H1 (cell line): Measurements from ENCODE around the gene AGGF1.
"Not testable (repeated sequence)": the region's sequence is repeated elsewhere in the genome, so short reads cannot be mapped to it uniquely, and the experiment has no call there.

Source experiments
- CEBPB ChIP-seq: IDR thresholded peaks from 2 replicates; pipeline ENCODE4 v1.6.1; 2012; ENCODE audit warnings: low read depth, low read length
- CHD1 ChIP-seq: IDR thresholded peaks from 2 replicates; pipeline ENCODE4 v1.6.1; 2012; ENCODE audit warnings: low read depth, low read length, improper control_type of control experiment
- EZH2 ChIP-seq: fragments of 200-600 bp; sonication (generic); IDR thresholded peaks from 2 replicates; pipeline ENCODE4 v1.7.1; 2012; ENCODE audit warnings: low read depth, mild to moderate bottlenecking, moderate library complexity, low read length, inconsistent platforms; ENCODE audit not compliant: severe bottlenecking
- GABPA ChIP-seq: IDR thresholded peaks from 2 replicates; pipeline ENCODE4 v1.6.1; 2011; ENCODE audit warnings: mild to moderate bottlenecking, low read length, moderate library complexity, borderline replicate concordance; ENCODE audit not compliant: insufficient read depth
- HDAC2 ChIP-seq, 2 experiments: fragments of 300-600 bp in 1 of 2; sonication (generic) in 1 of 2; IDR thresholded peaks; 2 replicates each; pipeline ENCODE4 v1.6.1; 2011 to 2012; ENCODE audit warnings: low read depth in 2 of 2, low read length in 2 of 2, mild to moderate bottlenecking in 2 of 2, moderate library complexity in 2 of 2, borderline replicate concordance in 1 of 2, inconsistent platforms in 1 of 2
- POLR2A ChIP-seq, 2 experiments: IDR thresholded peaks; 1 replicate in 1 of 2; 2 replicates in 1 of 2; pipeline ENCODE4 v1.6.1; 2011; ENCODE audit warnings: low read depth in 2 of 2, low read length in 2 of 2, mild to moderate bottlenecking in 2 of 2; ENCODE audit errors: control extremely low read depth in 1 of 2
- RFX5 ChIP-seq: IDR thresholded peaks from 2 replicates; pipeline ENCODE4 v1.6.1; 2011; ENCODE audit warnings: low read depth, low read length, improper control_type of control experiment, borderline replicate concordance
- YY1 ChIP-seq: IDR thresholded peaks from 2 replicates; pipeline ENCODE4 v1.6.1; 2011; ENCODE audit warnings: low read depth, mild to moderate bottlenecking, low read length
- ZNF274 ChIP-seq: IDR thresholded peaks from 2 replicates; pipeline ENCODE4 v1.7.0; 2012; ENCODE audit warnings: low read length, borderline replicate concordance; ENCODE audit errors: extremely low read depth
- TF ChIP-seq, protein P1 (sequence below), 3 experiments: IDR thresholded peaks; 1 replicate in 2 of 3; 2 replicates in 1 of 3; pipeline versions ENCODE4 v1.5.1 to v1.6.1; 2011; ENCODE audit warnings: low read length in 3 of 3, mild to moderate bottlenecking in 3 of 3, inconsistent platforms in 2 of 3, low read depth in 1 of 3, moderate library complexity in 1 of 3; ENCODE audit not compliant: insufficient read depth in 1 of 3; ENCODE audit errors: control extremely low read depth in 1 of 3
- TF ChIP-seq, protein P2 (sequence below): IDR thresholded peaks from 2 replicates; pipeline ENCODE4 v1.6.1; 2012; ENCODE audit warnings: low read length, inconsistent platforms
- TF ChIP-seq, protein P3 (sequence below): IDR thresholded peaks from 2 replicates; pipeline ENCODE4 v1.6.1; 2011; ENCODE audit warnings: low read depth, mild to moderate bottlenecking, low read length; ENCODE audit not compliant: insufficient read depth

DNA sequence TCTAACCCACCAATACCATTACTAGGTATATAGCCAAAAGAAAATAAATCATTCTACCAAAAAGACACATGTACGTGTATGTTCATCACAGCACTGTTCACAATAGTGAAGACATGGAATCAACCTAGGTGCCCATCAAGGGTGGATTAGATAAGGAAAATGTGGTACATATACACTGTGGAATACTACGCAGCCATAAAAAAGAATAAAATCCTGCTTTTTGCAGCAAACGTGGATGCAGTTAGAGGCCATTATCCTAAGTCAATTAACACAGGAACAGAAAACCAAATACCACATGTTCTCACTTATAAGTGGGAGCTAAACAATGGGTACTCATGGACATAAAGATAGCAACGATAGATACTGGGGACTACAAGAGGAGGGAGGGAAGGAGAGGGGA lies 32.0 kb upstream of the AGGF1 start:
- TF ChIP-seq CEBPB; GABPA; EZH2; POLR2A (IDR thresholded peaks at IDR 0.05; ENCODE audit: control extremely low read depth in 1 of 2, low read depth in 2 of 2, low read length in 2 of 2); HDAC2 (IDR thresholded peaks at IDR 0.05; ENCODE audit: borderline replicate concordance in 1 of 2, low read depth in 2 of 2, low read length in 2 of 2); YY1; CHD1; RFX5; ZNF274: not testable (repeated sequence)
- TF ChIP-seq, protein P1, sequence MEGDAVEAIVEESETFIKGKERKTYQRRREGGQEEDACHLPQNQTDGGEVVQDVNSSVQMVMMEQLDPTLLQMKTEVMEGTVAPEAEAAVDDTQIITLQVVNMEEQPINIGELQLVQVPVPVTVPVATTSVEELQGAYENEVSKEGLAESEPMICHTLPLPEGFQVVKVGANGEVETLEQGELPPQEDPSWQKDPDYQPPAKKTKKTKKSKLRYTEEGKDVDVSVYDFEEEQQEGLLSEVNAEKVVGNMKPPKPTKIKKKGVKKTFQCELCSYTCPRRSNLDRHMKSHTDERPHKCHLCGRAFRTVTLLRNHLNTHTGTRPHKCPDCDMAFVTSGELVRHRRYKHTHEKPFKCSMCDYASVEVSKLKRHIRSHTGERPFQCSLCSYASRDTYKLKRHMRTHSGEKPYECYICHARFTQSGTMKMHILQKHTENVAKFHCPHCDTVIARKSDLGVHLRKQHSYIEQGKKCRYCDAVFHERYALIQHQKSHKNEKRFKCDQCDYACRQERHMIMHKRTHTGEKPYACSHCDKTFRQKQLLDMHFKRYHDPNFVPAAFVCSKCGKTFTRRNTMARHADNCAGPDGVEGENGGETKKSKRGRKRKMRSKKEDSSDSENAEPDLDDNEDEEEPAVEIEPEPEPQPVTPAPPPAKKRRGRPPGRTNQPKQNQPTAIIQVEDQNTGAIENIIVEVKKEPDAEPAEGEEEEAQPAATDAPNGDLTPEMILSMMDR (IDR thresholded peaks at IDR 0.05; ENCODE audit: control extremely low read depth in 1 of 3, insufficient read depth in 1 of 3, low read depth in 1 of 3, low read length in 3 of 3), result not testable (repeated sequence)
- TF ChIP-seq, protein P2, sequence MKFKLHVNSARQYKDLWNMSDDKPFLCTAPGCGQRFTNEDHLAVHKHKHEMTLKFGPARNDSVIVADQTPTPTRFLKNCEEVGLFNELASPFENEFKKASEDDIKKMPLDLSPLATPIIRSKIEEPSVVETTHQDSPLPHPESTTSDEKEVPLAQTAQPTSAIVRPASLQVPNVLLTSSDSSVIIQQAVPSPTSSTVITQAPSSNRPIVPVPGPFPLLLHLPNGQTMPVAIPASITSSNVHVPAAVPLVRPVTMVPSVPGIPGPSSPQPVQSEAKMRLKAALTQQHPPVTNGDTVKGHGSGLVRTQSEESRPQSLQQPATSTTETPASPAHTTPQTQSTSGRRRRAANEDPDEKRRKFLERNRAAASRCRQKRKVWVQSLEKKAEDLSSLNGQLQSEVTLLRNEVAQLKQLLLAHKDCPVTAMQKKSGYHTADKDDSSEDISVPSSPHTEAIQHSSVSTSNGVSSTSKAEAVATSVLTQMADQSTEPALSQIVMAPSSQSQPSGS, result not testable (repeated sequence)
- TF ChIP-seq, protein P3, sequence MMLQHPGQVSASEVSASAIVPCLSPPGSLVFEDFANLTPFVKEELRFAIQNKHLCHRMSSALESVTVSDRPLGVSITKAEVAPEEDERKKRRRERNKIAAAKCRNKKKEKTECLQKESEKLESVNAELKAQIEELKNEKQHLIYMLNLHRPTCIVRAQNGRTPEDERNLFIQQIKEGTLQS, result not testable (repeated sequence)
